ENCODE results near the gene INVS. TPM values are rescaled to one million over a fixed set of nuclear protein-coding genes. Genes with fewer than 3 reads are reported as not detected.

INVS gene
- total and polyA plus RNA-seq, 2 of the 4 experiments (the other 2 are of a cell fraction): 9.2 to 33.5 TPM

DNA sequence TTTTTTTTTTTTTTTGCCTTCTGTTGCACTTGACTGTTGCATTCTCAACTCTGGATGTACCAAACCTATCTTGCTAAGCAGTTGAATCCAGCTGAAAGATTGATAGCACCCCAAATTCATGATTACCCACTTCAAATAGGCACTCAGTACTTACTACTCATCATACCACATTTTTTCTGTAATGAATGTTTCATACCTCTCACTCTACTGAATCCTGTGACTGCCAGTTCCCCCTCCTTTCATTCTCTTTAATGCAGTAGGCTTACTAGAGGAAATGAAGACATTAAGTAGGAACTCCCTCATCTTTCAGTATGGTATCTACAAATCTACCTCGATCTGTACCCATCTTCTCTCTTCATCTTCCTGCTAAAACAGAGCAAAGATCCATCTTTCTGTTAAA, 6.8 kb downstream of the INVS start:
- Histone ChIP-seq H4K20me1 (ENCODE audit: insufficient read depth, low read length) (no peaks in the 10 kb centered on the region), H2AFZ (replicated peaks; ENCODE audit: low read length, poor library complexity) (no peak overlapping the region), H3K56ac (ENCODE audit: extremely low read depth, insufficient read depth, low read length) (no peak overlapping the region), H4K8ac (ENCODE audit: low read depth in 2 of 2, low read length in 2 of 2) (no peak overlapping the region), H4K5ac (ENCODE audit: low read depth, low read length) (no peak overlapping the region), H3K14ac (replicated peaks; ENCODE audit: low read depth, low read length) (no peak overlapping the region), H3K23ac (ENCODE audit: low read depth, low read length) (no peak overlapping the region), H3K9ac (ENCODE audit: low read depth, low read length) (no peak overlapping the region), H3K4me1 (ENCODE audit: control insufficient read depth, insufficient read depth, low read length) (0 out of 2 replicates have a peak, but pooled peaks cover 2% of the 10 kb centered on the region), H3K4me3 (ENCODE audit: insufficient read depth, low read depth, low read length) (no peak overlapping the region), H3K27me3 (ENCODE audit: control insufficient read depth, insufficient read depth, low read length) (no peaks in the 10 kb centered on the region), H3K9me3 (ENCODE audit: control insufficient read depth, insufficient read depth, low read length) (no peaks in the 10 kb centered on the region), H2BK20ac (ENCODE audit: low read depth, low read length) (no peak overlapping the region), H2BK15ac (ENCODE audit: low read depth, low read length) (no peak overlapping the region), H3K18ac (ENCODE audit: low read depth, low read length) (no peak overlapping the region), H2AK9ac (replicated peaks; ENCODE audit: low read depth, low read length, poor library complexity) (no peak overlapping the region), H2BK120ac (ENCODE audit: low read depth, low read length) (no peak overlapping the region), H2AK5ac (ENCODE audit: low read depth, low read length) (no peak overlapping the region), H3K4me2 (ENCODE audit: low read depth, low read length) (no peak overlapping the region), H2BK5ac (ENCODE audit: low read depth, low read length, poor library complexity, severe bottlenecking) (no peak overlapping the region), H3K79me1 (ENCODE audit: low read depth in 1 of 2, low read length in 2 of 2) (peaks cover 15 to 31% of the 10 kb centered on the region in 2 experiments; a peak in 3 of 4 replicates), H4K91ac (ENCODE audit: insufficient read depth, low read depth, low read length) (no peak overlapping the region), H3K27ac (ENCODE audit: insufficient read depth, low read length) (no peak overlapping the region), H3K36me3 (ENCODE audit: control insufficient read depth, insufficient read depth, low read length) (peaks cover 13% of the 10 kb centered on the region), H3K4ac (ENCODE audit: low read depth, low read length) (no peak overlapping the region), H3K9me1 (ENCODE audit: insufficient read depth, low read length) (peaks cover 10% of the 10 kb centered on the region; the same call in 1 of the 2 replicates)
- in situ Hi-C loops (cut with MboI; ENCODE audit: low sequenced_read_pairs): no loop called here
- TF ChIP-seq CHD1 (IDR thresholded peaks at IDR 0.05; ENCODE audit: low read depth, low read length) (no peak), BHLHE40 (IDR thresholded peaks at IDR 0.05; ENCODE audit: low read depth, low read length) (no peak)
- no TSS peak for BruUV-seq (replicated peaks)
- CTCF ChIA-PET: no interaction called here
- POLR2A ChIA-PET (ENCODE audit: unreplicated experiment): no interaction called here
- dilution Hi-C loops (cut with HindIII; ENCODE audit: low sequenced_read_pairs, unreplicated experiment): no loop called here
- no peak for ATAC-seq (ENCODE audit: low read depth)
- intact Hi-C loops (cut with micrococcal nuclease): no loop called here
- 50% methylated on average over 1 of the region's 1 CpG; no CpG with 5 or more reads in 1 of the 2 experiments for WGBS, 2 experiments (ENCODE audit: extremely low coverage in 2 of 2, insufficient read length in 1 of 2)
- no peak for DNase-seq
